DMS114 treated with DMSO at 0.1 percent for 48 hours (cell line): ENCODE data around the gene HTR2C.
"Not testable (repeated sequence)": the region's sequence is repeated elsewhere in the genome, so short reads cannot be mapped to it uniquely, and the experiment has no call there.

ENCODE experiments used
- DNase-seq: peaks from one replicate; lab custom pipeline; 2025; ENCODE audit not compliant: unreplicated experiment; lab: John Stamatoyannopoulos, UW

Gene HTR2C

DNA sequence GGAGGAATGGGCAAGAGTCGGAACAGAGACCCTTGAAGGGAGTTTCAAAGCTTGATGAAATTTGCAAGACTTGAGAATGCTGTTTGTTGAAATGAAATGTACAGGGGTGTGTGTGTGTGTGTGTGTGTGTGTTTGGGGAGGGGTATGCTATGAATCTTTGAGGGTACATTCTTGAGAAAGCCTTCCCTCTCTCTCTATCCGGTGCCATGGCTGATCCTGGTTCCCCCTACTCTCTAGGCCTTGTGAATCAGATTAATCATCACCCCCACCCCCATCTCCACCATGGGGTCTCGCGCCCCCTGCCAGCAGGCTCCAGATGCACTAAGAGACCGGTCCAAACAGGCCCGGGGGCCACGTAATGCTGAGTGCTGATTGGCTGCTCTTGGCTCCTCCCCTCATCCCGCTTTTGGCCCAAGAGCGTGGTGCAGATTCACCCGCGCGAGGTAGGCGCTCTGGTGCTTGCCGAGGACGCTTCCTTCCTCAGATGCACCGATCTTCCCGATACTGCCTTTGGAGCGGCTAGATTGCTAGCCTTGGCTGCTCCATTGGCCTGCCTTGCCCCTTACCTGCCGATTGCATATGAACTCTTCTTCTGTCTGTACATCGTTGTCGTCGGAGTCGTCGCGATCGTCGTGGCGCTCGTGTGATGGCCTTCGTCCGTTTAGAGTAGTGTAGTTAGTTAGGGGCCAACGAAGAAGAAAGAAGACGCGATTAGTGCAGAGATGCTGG, at the start of gene HTR2C:
TSS of gene HTR2C (plus strand) at position 441 of the 729 bp plus-strand sequence. CDS start 142,851 bp downstream, outside the sequence.
- no peak for DNase-seq

DNA sequence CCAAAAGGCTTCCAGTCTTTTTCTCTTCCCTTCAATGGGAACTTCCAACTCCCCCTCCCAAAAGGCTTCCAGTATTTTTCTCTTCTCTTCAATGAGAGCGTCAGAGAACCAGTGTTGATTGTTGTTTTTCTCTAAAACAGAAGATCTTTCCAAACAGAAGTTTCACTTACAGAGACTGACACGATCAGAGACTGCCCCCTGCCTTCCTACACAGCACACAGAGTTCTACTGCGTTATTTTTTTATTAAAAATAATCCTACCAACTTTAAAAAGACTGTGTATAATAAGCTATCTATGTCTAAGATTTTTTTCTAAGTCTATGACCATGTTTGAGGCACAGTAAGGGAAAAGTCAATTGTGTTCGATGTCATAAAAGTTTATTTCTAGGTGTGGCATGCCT, 3.5 kb upstream of the HTR2C start:
- DNase-seq = no peak

DNA sequence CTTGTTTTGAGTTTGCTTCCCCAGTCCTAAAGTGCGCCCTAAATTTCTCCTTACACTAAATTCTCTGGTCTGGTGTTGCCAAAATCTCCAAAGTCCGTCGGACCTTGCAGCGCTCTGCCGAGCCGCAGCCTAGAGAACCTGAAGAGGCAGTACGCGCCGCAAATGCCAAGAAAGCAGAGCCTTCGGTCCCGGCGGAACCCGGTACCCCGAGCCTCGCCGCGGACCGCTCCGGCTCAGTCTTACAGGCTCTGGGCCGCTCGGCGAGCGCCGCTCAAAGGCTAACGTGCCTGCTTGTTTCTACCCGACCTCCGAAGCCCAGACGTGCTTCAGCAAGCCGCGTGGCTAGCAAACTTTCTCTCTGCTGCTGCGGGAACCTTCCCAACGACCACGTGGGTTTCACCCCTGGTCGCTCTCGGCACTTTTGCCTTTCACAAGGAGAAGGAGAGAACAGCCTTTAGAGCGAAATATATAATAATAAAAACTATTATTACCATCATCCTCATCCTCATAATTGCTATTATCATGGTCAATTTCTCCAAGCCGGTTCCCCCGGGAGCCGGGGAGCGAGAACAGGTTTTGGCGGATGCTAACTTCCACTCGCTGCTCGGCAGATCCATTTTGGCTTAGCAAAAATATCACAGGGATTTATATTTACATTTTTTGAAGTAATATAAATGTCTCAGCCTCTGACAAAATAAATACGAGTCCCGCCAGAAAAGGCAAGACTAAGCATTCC, 2.2 kb upstream of the HTR2C start:
- no peak for DNase-seq

DNA sequence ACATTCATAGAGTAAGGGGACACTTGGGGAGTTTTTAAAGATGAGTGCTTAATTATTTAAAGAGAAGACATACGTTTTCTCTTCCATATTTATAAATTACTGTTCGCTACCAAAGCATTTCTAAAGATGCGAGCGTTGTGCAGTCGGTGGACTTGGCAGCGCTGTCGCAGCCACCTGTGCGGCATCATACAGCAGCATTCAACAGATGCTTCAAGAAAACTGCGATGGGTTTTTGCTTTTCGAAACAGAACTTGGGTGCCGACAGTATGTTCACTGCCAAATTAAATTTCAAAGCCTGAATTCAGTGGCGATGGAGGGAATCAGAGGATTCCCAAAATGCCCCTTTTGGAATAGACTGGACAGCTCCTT, 1.6 kb upstream of the HTR2C start:
- no peak for DNase-seq

DNA sequence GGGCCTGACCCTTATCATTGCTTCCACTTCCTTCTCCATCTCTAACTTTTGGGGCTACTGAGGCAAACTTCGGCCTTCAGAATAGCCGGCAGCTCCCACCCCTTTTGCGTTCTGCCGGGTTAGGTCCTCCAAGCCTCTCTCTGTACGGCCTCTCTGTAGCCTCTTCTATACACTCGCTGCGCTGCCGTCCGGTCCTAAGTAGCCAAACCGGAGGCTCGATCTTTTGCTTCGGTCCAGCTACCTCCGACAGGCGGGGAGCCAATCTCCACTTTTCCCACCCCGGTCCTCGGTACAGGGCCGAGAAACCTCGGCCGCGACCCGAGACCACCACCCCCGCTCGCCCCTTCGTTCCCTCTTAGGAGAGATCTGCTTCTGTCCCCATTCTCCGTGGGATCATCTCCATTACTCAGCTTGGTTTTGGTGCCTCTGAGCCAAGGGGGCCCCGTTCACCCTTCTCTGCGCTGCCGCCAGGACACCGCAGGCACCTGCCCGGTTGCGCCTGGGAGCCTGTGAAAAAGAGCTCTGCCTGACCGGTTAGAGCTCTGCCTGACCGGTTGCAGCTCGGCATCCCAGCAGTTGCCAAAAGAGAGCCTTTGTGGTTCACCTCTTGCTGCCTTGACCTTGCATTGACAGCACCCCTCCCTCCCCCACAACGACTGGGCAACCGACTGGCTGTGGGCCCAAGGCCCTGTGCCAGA, 1.0 kb upstream of the HTR2C start:
- DNase-seq = no peak

DNA sequence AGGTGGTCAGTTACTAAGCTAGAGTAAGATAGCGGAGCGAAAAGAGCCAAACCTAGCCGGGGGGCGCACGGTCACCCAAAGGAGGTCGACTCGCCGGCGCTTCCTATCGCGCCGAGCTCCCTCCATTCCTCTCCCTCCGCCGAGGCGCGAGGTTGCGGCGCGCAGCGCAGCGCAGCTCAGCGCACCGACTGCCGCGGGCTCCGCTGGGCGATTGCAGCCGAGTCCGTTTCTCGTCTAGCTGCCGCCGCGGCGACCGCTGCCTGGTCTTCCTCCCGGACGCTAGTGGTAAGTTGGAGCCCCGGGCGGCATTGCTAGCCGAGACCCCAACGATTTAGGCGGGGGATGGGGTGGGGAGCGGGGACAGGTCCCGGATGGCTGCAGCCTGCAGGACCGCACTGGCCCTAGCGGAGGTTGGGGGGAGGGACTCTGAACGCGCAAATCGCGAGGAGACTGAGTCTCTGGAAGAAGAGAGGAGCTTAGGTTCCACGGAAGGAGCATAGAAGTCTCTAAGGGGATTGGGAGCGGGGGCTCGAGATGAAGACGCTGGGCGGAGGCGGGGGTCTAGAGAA, 573 bp downstream of the HTR2C start:
- DNase-seq = no peak

DNA sequence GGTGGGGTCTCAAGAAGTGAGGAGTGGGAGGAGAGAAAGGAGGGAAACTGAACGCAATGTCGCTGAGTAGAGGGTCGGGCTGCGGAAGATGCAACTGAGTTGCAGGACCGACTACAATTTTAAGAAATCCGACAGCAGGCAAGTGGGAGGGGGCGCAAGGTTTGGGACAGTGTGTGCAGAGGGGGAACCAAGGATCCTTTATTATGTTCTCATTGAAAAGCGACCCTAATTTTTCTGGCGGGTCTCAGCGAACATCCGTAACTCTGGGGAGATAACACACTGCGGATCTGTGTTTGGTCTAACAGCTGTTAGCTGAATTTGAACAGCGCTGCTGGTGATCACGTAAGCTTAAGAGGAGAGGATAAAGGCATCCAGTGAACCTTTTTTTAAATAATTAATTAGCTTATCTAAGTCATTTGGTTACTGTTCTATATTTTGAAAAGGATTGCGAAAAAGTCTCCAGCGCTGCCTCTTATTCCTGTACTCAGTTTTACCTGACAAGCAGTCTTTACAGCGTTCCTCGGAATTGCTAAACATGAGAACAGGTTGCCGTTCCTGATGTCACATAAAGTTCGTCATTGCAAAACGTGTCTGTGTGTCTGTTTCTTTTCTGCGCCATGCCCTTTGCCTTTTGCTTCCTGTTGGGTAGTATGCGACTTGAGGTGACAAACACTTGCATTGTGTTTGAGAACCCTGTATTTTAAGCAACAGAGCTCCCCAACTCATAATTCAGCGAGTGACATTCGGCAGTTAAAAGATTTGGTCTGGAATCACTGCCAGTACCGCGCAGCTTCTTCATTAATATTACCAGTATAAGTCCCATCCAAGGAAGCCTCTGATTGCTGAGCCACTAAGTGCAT, 1.3 kb downstream of the HTR2C start:
- no peak for DNase-seq

DNA sequence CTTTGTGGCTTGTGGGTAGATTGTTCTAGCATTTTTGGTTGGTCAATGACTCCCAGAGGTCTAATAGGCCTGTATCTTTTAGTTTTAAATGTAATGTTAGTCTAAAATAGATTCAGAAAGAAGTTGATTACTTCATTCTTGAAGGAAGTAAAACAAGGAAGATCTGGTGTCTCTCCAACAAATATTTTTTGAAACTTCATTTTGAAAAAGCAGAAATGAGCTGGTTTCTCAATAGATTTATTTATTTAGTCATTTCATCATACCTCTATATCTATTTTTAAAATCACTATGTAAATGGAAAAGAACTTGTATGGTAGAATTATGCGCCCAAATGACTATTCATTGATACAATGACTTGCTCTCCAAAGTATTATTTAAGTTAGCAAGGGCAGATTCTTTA, 7.2 kb downstream of the HTR2C start:
- no peak for DNase-seq

DNA sequence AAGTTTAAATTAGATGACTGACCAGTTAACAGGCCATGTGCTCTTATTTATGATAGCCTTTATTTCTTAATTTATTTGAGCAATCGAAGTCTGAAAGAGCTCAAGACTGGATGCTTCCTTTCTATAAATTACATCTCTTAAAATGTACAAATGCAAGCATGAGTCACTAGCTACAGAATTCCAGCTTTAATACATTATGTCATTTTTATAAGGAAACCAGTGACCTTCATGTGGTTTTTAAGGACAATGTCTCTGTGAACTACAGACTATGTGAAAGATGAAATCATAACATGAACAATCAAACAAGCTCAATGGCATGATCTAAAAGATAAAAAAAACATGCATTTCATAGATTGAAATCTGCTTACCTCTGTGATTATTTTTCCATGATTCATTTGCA, 15.4 kb downstream of the HTR2C start:
- no peak for DNase-seq

DNA sequence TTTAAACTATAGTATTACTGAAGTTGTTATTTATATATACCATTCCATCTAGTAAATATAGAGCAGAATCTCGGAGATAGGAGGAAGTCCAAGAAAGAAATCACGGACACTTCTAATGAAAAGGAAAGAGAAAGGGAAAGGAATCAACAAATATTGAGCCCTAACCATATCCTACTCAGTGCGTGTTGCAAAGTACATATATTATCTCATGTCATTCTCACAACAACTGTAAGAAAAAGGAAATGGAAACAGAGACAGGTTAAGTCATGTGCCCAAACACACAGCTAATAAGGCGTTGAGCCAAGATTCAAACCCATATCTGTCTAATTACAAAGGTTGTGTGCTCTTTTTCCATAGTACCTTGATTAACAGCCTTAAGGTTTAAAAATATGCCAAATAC, 16.0 kb downstream of the HTR2C start:
- DNase-seq = no peak

DNA sequence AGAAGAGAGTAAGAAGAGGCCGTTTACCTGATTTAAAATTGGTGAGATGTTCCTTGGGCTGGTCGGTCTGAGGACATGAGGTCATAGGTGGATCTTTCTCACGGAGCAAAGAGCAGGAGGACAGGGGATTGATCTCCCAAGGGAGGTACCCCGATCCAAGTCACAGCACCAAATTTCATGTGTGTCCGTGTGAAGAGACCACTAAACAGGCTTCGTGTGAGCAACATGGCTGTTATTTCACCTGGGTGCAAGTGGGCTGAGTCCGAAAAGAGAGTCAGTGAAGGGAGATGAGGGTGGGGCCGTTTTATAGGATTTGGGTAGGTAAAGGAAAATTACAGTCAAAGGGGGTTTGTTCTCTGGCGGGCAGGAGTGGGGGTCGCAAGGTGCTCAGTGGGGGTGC, 22.7 kb downstream of the HTR2C start:
- not testable (repeated sequence) for DNase-seq

DNA sequence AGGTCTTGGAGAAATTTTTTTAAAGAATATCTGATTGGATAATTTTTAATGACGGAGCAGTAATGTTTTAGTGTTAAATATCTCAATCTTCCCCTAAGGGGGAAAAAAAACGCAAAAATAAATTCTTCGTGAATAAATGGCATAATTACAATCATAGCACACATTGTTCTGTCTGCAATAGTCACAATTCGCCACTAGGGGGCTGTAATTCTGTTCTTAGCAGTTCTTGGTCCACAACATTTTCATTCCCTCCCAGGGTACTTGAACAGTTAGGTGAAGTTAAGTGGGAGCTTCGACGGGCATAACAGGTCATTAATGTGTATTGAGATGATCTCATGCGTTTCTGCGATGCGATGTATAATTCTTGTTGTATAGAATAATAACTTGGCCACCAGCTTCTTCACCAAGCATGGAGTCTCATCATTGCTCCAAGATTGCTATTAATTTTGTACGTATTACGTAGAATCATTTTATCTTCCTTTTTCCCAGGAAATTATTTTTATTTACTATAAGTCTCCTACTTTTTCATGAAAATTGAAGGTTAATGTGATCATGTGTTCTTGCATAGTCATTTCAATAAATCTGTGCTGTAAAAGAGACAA, 27.2 kb downstream of the HTR2C start:
- DNase-seq = peak; percentile 19

DNA sequence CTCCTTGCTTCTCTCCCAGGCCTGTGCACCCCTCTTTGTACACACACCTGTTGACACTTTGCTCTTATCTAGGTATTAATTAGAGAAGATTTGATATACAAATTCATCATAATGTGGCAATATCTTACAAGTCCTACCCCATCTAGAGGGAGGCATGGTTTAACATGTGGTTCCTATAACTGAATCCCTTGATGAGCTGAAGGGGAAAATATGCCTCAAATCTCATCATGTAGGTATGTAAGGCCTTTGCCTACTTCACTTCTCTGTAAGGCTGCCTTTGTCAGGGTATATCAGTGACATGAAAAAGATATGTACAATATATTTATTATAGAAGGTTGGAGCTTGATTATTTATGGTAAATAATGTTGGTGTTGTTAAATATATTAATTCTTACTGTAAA, 31.9 kb downstream of the HTR2C start:
- no peak for DNase-seq

DNA sequence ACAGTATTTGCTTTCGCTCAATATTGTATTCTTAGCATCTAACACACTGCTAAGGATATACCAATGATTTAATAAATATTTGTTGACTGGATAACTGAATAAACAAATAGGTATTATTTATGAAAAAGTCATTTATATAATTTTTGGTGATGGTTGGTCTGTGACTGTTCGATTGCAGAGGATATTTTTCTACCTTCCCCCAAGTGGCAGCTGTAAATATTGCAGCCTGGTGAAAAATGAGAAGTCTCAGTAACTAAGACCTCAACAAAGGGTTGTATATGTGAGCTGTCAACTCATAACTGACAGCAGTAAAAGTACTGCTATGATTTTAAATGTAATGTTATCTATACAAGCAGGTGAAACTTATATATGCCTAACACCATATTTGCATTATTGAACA, 36.0 kb downstream of the HTR2C start:
- no peak for DNase-seq

DNA sequence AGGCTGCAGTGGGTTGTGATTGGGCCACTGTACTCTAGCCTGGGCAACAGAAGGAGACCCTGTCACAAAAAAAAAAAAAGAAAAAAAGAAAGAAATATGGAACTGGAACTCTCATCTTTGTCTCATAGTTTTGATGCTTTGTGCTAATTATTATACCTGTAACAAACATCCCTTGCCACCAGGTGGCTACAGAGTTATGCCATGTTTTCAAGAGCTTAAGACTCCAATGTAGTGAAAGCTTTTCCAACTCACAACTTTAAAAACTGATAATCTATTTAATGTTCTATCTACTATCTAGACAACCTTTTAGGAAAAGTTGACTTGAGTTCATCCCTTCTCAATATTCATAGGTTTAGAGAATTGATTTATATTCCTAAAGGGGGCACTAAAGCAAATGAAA, 42.4 kb downstream of the HTR2C start:
- DNase-seq = no peak

DNA sequence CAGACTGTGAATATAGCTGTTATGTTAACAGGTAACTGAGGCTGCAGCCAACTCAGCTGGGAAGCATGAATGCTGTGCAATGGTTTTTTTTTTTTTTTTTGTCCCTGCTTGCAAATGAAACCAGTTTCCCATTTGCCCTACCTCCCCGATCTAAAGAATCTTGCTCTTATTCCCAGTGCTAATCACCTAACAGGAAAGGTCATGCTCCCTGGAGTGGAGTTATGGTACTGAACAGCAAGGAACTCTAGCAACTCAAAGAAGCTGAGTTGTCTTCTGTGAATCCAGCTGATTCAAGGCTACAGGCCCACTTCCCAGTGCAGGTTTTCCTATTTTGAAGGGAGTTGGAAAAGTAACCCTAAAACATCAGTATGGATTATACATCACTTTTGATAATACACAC, 52.1 kb downstream of the HTR2C start:
- no peak for DNase-seq

DNA sequence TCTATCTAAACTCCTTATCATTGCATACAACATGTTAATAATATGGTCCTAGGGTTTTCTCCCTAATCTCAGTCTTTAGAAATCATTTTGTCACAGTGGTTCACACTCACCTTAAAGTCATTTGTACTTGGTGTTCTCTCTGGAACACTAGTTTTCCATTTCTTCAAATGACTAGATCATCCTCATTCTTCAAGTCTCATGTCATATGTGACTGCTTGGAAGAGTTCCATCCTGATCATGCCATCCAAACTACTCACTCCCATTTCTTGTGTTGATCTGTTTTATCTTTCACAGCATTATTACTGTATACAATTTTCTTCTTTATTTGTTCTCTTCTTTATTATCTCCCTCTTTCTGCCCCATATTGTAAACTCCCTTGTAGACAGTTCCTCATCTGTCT, 66.5 kb downstream of the HTR2C start:
- DNase-seq = no peak

DNA sequence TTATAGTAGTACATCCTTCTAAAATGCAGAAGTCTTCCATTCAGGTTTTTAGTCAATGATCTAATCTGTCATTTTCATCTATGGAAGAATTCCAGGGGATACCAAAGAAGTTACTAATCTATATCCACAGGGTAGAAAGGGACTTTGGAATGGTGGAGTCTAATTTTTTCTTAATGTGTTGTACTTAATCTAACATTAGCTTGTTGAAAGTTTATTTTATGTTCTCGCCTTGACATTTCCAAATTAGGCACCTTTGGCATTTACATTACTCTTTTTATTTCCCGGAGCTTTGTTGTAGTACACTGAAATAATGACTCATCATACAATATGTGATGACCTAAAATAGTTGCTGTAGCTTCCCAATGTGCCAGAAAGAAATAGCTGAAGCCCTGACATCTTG, 91.5 kb downstream of the HTR2C start:
- DNase-seq = no peak

DNA sequence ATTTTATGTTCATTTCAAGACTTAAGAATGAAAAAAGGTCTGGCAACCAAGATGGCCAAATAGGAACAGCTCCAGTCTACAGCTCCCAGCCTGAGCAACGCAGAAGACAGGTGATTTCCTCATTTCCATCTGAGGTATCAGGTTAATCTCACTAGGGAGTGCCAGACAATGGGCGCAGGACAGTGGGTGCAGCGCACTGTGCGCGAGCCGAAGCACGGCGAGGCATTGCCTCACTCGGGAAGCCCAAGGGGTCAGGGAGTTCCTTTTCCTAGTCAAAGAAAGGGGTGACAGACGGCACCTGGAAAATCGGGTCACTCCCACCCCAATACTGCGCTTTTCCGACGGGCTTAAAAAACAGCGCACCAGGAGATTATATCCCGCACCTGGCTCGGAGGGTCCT, 116.6 kb downstream of the HTR2C start:
- DNase-seq = not testable (repeated sequence)

DNA sequence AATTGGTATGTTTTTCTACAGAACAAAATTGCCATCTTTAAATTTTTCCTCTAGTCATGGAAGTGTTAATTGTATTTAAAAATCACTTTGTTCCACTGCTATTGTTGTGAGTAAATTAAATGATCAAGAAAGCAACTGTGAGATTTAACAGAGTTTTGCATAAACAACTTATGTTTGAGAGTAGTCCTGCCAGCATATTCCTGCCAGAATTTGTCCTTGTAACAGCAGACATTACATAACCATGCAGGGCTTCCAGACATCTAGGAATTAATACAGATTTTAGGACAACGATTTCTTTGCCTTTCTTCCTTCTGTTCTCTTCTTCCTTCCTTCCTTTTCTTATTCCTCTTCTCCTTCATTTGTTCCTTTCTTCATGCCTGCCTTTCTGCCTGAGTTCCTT, 125.5 kb downstream of the HTR2C start:
- DNase-seq = no peak

DNA sequence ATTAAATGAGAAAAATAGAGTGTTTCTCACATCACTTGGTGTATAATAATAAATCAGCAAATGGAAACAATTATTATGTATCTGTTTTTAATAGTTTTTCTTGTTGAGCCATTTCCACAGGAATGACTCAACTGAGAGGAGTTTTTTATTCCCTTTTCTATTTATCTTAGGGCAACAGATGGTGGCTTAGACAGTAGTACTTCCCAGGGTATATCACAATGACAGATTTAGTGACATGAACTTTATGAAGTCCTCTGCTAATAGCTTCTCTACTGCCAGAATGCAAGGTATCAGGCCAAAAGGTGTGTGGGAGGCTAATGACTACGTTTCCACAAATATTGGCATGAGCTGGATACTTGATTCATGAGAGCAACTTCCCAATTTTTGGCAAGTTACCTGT, 126.7 kb downstream of the HTR2C start:
- DNase-seq = no peak
